Natural killer cell (primary cell): ENCODE data around the gene CHTF8. TPM values are rescaled to one million over a fixed set of nuclear protein-coding genes. Genes with fewer than 3 reads are reported as not detected.
A peak's percentile ranks its signal among the peaks of the same experiment; 100 is the strongest.

ENCODE experiments used
- ATAC-seq, 3 donors: fragments of 150-1000 bp in 2 of 3; fragments of 200-7000 bp in 1 of 3; cut with Tn5 transposase; 1 replicate in 1 of 3; 2 replicates in 2 of 3; pipeline ENCODE4 v1.10.0; 2021; ENCODE audit warnings: mild to moderate bottlenecking in 2 of 3, moderate library complexity in 2 of 3
- DNase-seq, 2 donors: peaks; one replicate each; pipeline versions ENCODE4 v3.0.0 to v3.0.0-alpha.2; 2013 to 2021; ENCODE audit warnings: mixed read lengths in 1 of 2
- H3K27ac ChIP-seq: one replicate; pipeline ENCODE4 v1.5.1; 2013; ENCODE audit warnings: mild to moderate bottlenecking, low read length
- H3K27me3 ChIP-seq: one replicate; pipeline ENCODE4 v1.6.1; 2013; ENCODE audit warnings: low read length; ENCODE audit not compliant: control insufficient read depth, insufficient read depth
- H3K36me3 ChIP-seq: one replicate; pipeline ENCODE4 v1.6.1; 2013; ENCODE audit warnings: low read length; ENCODE audit not compliant: control insufficient read depth, insufficient read depth
- H3K4me1 ChIP-seq: one replicate; pipeline ENCODE4 v1.6.1; 2013; ENCODE audit warnings: low read length; ENCODE audit not compliant: control insufficient read depth, insufficient read depth
- H3K4me3 ChIP-seq: one replicate; pipeline ENCODE4 v1.5.1; 2013; ENCODE audit warnings: low read length
- H3K9me3 ChIP-seq: one replicate; pipeline ENCODE4 v1.6.1; 2013; ENCODE audit warnings: low read length; ENCODE audit not compliant: control insufficient read depth, insufficient read depth
- H3K27ac Mint-ChIP-seq, 2 donors: one replicate each; pipeline ENCODE4 v1.8.0; 2022; ENCODE audit warnings: mild to moderate bottlenecking in 2 of 2, mixed read lengths in 2 of 2, moderate library complexity in 1 of 2
- H3K27me3 Mint-ChIP-seq, 2 donors: one replicate each; pipeline ENCODE4 v1.8.0; 2022; ENCODE audit warnings: low read depth in 2 of 2, mixed read lengths in 2 of 2
- H3K36me3 Mint-ChIP-seq: one replicate; pipeline ENCODE4 v1.8.0; 2022; ENCODE audit warnings: mixed read lengths
- H3K4me1 Mint-ChIP-seq, 2 donors: one replicate each; pipeline ENCODE4 v1.8.0; 2022; ENCODE audit warnings: mixed read lengths in 2 of 2
- H3K4me3 Mint-ChIP-seq: one replicate; pipeline ENCODE4 v1.8.0; 2022; ENCODE audit warnings: mild to moderate bottlenecking, moderate library complexity, mixed read lengths
- H3K9me3 Mint-ChIP-seq, 2 donors: one replicate each; pipeline ENCODE4 v1.8.0; 2022; ENCODE audit warnings: mixed read lengths in 2 of 2
- CTCF ChIP-seq: fragments of 200-600 bp; IDR thresholded peaks from one replicate; pipeline ENCODE4 v1.8.0; 2022; ENCODE audit warnings: antibody characterized with exemption
- WGBS: methylation state at CpG from one replicate; pipeline ENCODE4 v1.1.7; 2013; ENCODE audit warnings: missing lambda C conversion rate; ENCODE audit not compliant: insufficient coverage; 5-methylcytosine and 5-hydroxymethylcytosine counted together
- intact Hi-C: fragments of 100-400 bp; cut with micrococcal nuclease; formaldehyde crosslinking; loops from one replicate; pipeline ENCODE4 v1.14.2; 2022
- total RNA-seq, 4 donors: library from RNA; stranded (reverse); fragments of 120-200 nt in 1 of 4; gene quantifications; one replicate each; pipeline versions ENCODE4 v1.2.3 to v1.2.4, GENCODE V29; 2013 to 2022

The CHTF8 gene
- total RNA-seq, 3 donors from 2014 or later (not counting 1 experiment from before 2014, with no cell fraction given): 45.7 to 76.5 (median 74.2) TPM

DNA sequence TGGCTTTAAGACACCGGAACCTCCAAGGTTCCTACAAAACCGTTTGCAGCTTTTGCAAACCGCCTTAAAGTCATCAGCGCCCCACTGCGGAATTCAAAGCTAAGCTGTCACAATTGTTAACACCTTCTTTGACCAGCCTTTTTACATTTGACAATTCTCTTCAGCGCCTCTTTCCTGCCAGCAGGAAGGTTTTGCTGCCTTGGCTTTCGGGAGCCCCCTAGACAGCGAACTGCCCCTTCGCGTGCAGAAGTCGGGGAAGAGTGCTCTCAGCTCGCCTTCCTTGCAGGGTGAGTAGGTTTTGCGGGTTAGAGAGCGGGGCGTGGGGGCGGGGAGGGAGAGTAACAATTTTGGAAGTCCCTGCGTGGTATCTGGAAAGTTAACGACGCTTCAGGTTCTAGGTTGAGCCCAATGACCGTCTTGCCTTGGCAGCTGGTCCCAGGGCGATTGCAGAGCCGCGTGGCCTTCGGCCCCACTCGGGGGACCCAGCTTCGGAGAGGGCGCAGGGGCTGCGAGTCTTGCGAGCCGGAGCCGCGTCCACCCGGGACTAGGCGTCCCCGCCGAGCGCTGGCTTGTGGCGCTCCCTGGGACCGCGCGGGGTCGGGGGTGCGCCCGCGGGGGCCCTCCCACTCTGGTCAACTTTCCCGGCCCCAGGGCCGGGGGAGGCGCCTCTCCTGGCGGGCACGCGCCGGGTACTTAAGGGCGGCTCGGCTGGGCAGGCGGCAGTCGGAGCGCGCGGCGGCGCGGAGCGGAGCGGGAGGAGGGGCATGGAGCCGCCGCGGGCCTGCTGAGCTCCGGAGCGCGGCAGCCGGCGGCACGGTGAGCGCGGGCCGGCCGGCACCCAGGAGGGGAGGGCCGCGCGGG is 26.7 kb downstream of the CHTF8 start, which contains the start of gene HAS3:
Gene HAS3 (plus strand): TSS at position 153 of the 861 bp plus-strand sequence. CDS start 3,743 bp downstream, outside the sequence.
- Mint-ChIP-seq H3K4me1 (peaks cover 10 to 14% of the 10 kb centered on the region in 2 donors), H3K4me3 (peak within 1 kb of the TSS; percentile 86), H3K36me3 (no peaks in the 10 kb centered on the region), H3K9me3 (no peaks in the 10 kb centered on the region), H3K27ac (no peak within 1 kb of the TSS), H3K27me3 (peaks cover 13 to 30% of the 10 kb centered on the region in 2 donors)
- H3K4me1 ChIP-seq: peaks cover 24% of the 10 kb centered on the region
- peaks cover 2% of the 10 kb centered on the region for H3K36me3 ChIP-seq
- TF ChIP-seq CTCF: no peak
- peaks cover 27% of the 10 kb centered on the region for H3K27me3 ChIP-seq
- under 1% methylated on average over 80 of the region's 80 CpGs for WGBS
- ATAC-seq: peak; percentile 40 to 79 (median 68)
- H3K9me3 ChIP-seq: no peaks in the 10 kb centered on the region
- H3K27ac ChIP-seq: no peak within 1 kb of the TSS
- intact Hi-C loops: no loop called here
- H3K4me3 ChIP-seq: no peak within 1 kb of the TSS
- DNase-seq: peak in 1 of 2 donors; percentile 42

DNA sequence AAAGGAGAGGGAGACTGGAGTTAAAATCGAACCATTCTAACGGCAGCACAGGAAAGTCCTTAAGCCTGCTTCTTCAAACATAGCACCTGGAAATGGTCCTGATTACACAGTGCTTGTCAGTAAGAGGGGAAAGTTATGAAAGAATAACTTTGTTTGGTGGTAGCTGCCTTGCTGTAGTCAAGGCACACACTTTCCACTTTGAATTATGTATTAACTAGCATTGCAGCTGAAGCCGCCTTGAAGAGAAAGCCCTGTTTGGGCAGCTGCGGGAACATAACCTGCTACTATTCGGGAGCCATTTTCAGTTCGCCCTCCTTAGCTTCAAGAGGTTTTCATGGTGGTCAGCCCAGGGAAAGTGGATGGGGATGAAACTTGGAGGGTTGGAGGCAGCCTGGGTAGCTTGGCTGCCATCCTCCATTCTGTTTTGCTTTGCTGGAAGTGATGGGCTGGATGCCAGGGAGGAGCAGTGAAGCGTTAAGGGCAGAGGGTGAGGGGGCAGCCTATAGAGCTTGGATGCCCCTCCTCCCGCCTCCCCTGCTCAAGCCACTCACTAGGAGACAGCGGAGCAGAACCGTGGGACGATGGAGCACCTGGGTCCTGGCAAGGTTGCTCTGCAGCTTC is 32.2 kb downstream of the CHTF8 start:
- WGBS: 94% methylated on average over 11 of the region's 11 CpGs
- Mint-ChIP-seq H3K36me3 (no peaks in the 10 kb centered on the region), H3K27ac (no peak overlapping the region), H3K9me3 (no peaks in the 10 kb centered on the region), H3K4me3 (no peak overlapping the region), H3K27me3 (peaks cover under 1 to 13% of the 10 kb centered on the region in 2 donors), H3K4me1 (peaks cover 0 to under 1% of the 10 kb centered on the region in 2 donors)
- intact Hi-C loops: no loop called here
- no peaks in the 10 kb centered on the region for H3K36me3 ChIP-seq
- no peak overlapping the region for H3K27ac ChIP-seq
- peaks cover 3% of the 10 kb centered on the region for H3K4me1 ChIP-seq
- no peak overlapping the region for H3K4me3 ChIP-seq
- H3K27me3 ChIP-seq: peaks cover 8% of the 10 kb centered on the region
- DNase-seq: no peak
- H3K9me3 ChIP-seq: no peaks in the 10 kb centered on the region
- no peak for TF ChIP-seq CTCF
- no peak for ATAC-seq

DNA sequence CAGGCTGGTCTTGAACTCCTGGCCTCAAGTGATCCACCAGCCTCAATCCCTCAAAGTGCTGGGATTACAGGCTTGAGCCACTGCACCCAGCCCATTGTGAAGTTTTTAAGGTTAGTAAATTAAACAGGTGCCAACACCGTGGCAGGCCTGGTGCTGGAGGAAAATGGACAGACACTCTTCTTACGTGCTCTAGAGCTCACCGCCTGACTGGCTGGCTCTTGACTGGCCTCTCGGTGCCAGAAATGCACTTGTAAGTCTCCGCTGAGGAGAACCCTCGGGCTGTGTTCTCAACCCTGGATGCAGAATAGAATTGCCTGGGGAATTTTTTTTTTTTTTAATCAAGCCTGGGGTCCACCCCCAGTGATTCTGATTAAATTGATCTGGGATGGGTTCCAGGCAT is 37.2 kb downstream of the CHTF8 start:
- Mint-ChIP-seq H3K36me3 (no peaks in the 10 kb centered on the region), H3K4me3 (no peak overlapping the region), H3K9me3 (no peaks in the 10 kb centered on the region), H3K27ac (no peak overlapping the region), H3K4me1 (no peaks in the 10 kb centered on the region), H3K27me3 (no peaks in the 10 kb centered on the region)
- no peak for TF ChIP-seq CTCF
- WGBS: 92% methylated on average over 6 of the region's 6 CpGs
- Histone ChIP-seq H3K4me1 (no peaks in the 10 kb centered on the region), H3K4me3 (no peak overlapping the region), H3K9me3 (no peaks in the 10 kb centered on the region), H3K27ac (no peak overlapping the region), H3K27me3 (no peaks in the 10 kb centered on the region), H3K36me3 (no peaks in the 10 kb centered on the region)
- intact Hi-C loops: no loop called here
- ATAC-seq (no peak), DNase-seq (no peak)
